WTC11 (cell line): ENCODE measurements around the gene FAM167B. TPM values are rescaled to one million over a fixed set of nuclear protein-coding genes. Genes with fewer than 3 reads are reported as not detected.
A peak's percentile ranks its signal among the peaks of the same experiment; 100 is the strongest.

Source experiments
- ATAC-seq: fragments of 200-7000 bp; cut with Tn5 transposase; 2 replicates; pipeline ENCODE4 v1.10.0; 2021; ENCODE audit warnings: mild to moderate bottlenecking, moderate library complexity
- CTCF ChIA-PET: fragments of 300-600 bp; sonication (Branson Sonifier 250); formaldehyde crosslinking; loops from one replicate; lab custom pipeline; 2021; ENCODE audit warnings: antibody characterized with exemption; lab: Charles Lee
- POLR2A ChIA-PET: fragments of 350-600 bp; sonication (Branson Sonifier 250); formaldehyde crosslinking; loops from one replicate; lab custom pipeline; 2021; ENCODE audit warnings: antibody characterized with exemption; lab: Charles Lee
- DNase-seq: peaks from one replicate; pipeline ENCODE4 v3.0.0; 2021; ENCODE audit warnings: low spot score
- H3K27ac Mint-ChIP-seq: 2 replicates; pipeline ENCODE4 v1.8.0; 2021; ENCODE audit warnings: mixed read lengths
- H3K27me3 Mint-ChIP-seq: 2 replicates; pipeline ENCODE4 v1.8.0; 2021; ENCODE audit warnings: low read depth, mild to moderate bottlenecking, moderate library complexity, mixed read lengths
- H3K36me3 Mint-ChIP-seq: 2 replicates; pipeline ENCODE4 v1.8.0; 2021; ENCODE audit warnings: mixed read lengths
- H3K4me1 Mint-ChIP-seq: 2 replicates; pipeline ENCODE4 v1.8.0; 2022; ENCODE audit warnings: mixed read lengths
- H3K4me3 Mint-ChIP-seq: 2 replicates; pipeline ENCODE4 v1.8.0; 2021; ENCODE audit warnings: mild to moderate bottlenecking, moderate library complexity, mixed read lengths
- H3K9me3 Mint-ChIP-seq: 2 replicates; pipeline ENCODE4 v1.8.0; 2021; ENCODE audit warnings: mixed read lengths
- FOXJ3 ChIP-seq: sonication (generic); formaldehyde crosslinking; IDR thresholded peaks from 2 replicates; pipeline ENCODE4 v1.9.0; 2021; ENCODE audit warnings: missing genetic modification reagents, mild to moderate bottlenecking, borderline replicate concordance
- HMGA2 ChIP-seq: fragments of 250-450 bp; sonication (Bioruptor Pico); IDR thresholded peaks from 2 replicates; pipeline ENCODE4 v1.4.0; 2021; ENCODE audit warnings: mild to moderate bottlenecking, moderate library complexity
- IRF1 ChIP-seq: sonication (generic); formaldehyde crosslinking; IDR thresholded peaks from 2 replicates; pipeline ENCODE4 v1.8.0; 2023; ENCODE audit warnings: missing genetic modification reagents
- MYBL2 ChIP-seq: sonication (generic); formaldehyde crosslinking; IDR thresholded peaks from 2 replicates; pipeline ENCODE4 v1.8.1; 2023; ENCODE audit warnings: mild to moderate bottlenecking, moderate library complexity, missing genetic modification reagents
- PRDM15 ChIP-seq: sonication (generic); formaldehyde crosslinking; IDR thresholded peaks from 2 replicates; pipeline ENCODE4 v1.8.0; 2022; ENCODE audit warnings: missing genetic modification reagents
- RELA ChIP-seq: sonication (generic); formaldehyde crosslinking; IDR thresholded peaks from 2 replicates; pipeline ENCODE4 v1.8.1; 2022; ENCODE audit warnings: missing genetic modification reagents, mild to moderate bottlenecking, borderline replicate concordance
- STAT6 ChIP-seq: sonication (generic); formaldehyde crosslinking; conservative IDR thresholded peaks from 2 replicates; pipeline ENCODE4 v1.8.1; 2023; ENCODE audit warnings: mild to moderate bottlenecking, low read depth, missing genetic modification reagents, moderate library complexity
- TCF7 ChIP-seq: sonication (generic); formaldehyde crosslinking; IDR thresholded peaks from 2 replicates; pipeline ENCODE4 v1.8.0; 2022; ENCODE audit warnings: mild to moderate bottlenecking, low read depth, missing genetic modification reagents, moderate library complexity
- ZBTB21 ChIP-seq: sonication (generic); formaldehyde crosslinking; IDR thresholded peaks from 2 replicates; pipeline ENCODE4 v1.8.1; 2023; ENCODE audit warnings: mild to moderate bottlenecking, missing genetic modification reagents, borderline replicate concordance
- ZBTB43 ChIP-seq: sonication (generic); formaldehyde crosslinking; IDR thresholded peaks from 2 replicates; pipeline ENCODE4 v1.8.1; 2023; ENCODE audit warnings: mild to moderate bottlenecking, missing genetic modification reagents
- ZNF425 ChIP-seq: fragments of 250-450 bp; sonication (Bioruptor Pico); conservative IDR thresholded peaks from 2 replicates; pipeline ENCODE4 v1.9.0; 2021; ENCODE audit warnings: mild to moderate bottlenecking
- total RNA-seq: library from RNA; stranded (reverse); gene quantifications from 3 replicates; pipeline ENCODE4 v1.2.3, GENCODE V29; 2021

FAM167B gene
- total RNA-seq, 1 experiment from 2014 or later = 5.4 TPM

GRCh38 chr1:32221980-32222755 lies 24.9 kb upstream of the FAM167B start, which contains the start of the genes EIF3I and TMEM234 (continued):
- TF ChIP-seq PRDM15 (CRISPR knock-in tag) (no peak), RELA (no peak), FOXJ3 (CRISPR knock-in tag) (no peak)

- Mint-ChIP-seq H3K4me1 (peaks cover 13% of the 10 kb centered on the region), H3K36me3 (peaks cover 33% of the 10 kb centered on the region), H3K4me3 (peak overlapping the region; percentile 95), H3K27me3 (no peaks in the 10 kb centered on the region), H3K9me3 (no peaks in the 10 kb centered on the region), H3K27ac (peak overlapping the region; percentile 33; the same call in 1 of the 2 replicates)
- DNase-seq = no peak
- POLR2A ChIA-PET = no interaction called here
- TF ChIP-seq HMGA2 (CRISPR knock-in tag) = no peak
- no peak for TF ChIP-seq ZNF425 (CRISPR knock-in tag)
- no peak for TF ChIP-seq TCF7 (CRISPR knock-in tag)
- no peak for TF ChIP-seq IRF1
- TF ChIP-seq STAT6 = no peak
- no peak for TF ChIP-seq MYBL2 (CRISPR knock-in tag)
- TF ChIP-seq, all 79 proteins: peak for 0
- no peak for ATAC-seq
- CTCF ChIA-PET = interaction anchor here (0.8 to 3.5 kb wide), 2 partner anchors 17 to 26 kb away, joined by 3 to 23 read pairs; no protein-coding TSS in a partner anchor
These were observed 23.3 kb upstream of the FAM167B start for GRCh38 chr1:32223683-32224082.

GRCh38 chr1:32224285-32224684 lies 22.7 kb upstream of the FAM167B start:
- Mint-ChIP-seq H3K4me3 (peak overlapping the region; percentile 95), H3K4me1 (peaks cover 13% of the 10 kb centered on the region), H3K9me3 (no peaks in the 10 kb centered on the region), H3K27ac (peak overlapping the region; percentile 33; the same call in 1 of the 2 replicates), H3K27me3 (no peaks in the 10 kb centered on the region), H3K36me3 (peaks cover 39% of the 10 kb centered on the region)
- ATAC-seq = no peak
- DNase-seq = no peak
- POLR2A ChIA-PET = no interaction called here
- TF ChIP-seq ZBTB21 (CRISPR knock-in tag) = no peak
- TF ChIP-seq ZBTB43 = no peak
- CTCF ChIA-PET = interaction anchor here (3.5 kb wide), 1 partner anchor 25 kb away, joined by 23 read pairs; no protein-coding TSS in a partner anchor
